GM12875 (cell line): ENCODE data around the gene VCAN.

ENCODE experiments used
- H3K4me3 ChIP-seq: one replicate; pipeline ENCODE4 v1.5.1; 2011; ENCODE audit warnings: low read depth, low read length, control low read depth
- TF ChIP-seq, protein P1 (sequence below): IDR thresholded peaks from 2 replicates; pipeline ENCODE4 v1.5.1; 2011; ENCODE audit warnings: low read depth, mild to moderate bottlenecking, control low read depth, inconsistent platforms, low read length, moderate library complexity, borderline replicate concordance; ENCODE audit not compliant: insufficient read depth

The VCAN gene

DNA sequence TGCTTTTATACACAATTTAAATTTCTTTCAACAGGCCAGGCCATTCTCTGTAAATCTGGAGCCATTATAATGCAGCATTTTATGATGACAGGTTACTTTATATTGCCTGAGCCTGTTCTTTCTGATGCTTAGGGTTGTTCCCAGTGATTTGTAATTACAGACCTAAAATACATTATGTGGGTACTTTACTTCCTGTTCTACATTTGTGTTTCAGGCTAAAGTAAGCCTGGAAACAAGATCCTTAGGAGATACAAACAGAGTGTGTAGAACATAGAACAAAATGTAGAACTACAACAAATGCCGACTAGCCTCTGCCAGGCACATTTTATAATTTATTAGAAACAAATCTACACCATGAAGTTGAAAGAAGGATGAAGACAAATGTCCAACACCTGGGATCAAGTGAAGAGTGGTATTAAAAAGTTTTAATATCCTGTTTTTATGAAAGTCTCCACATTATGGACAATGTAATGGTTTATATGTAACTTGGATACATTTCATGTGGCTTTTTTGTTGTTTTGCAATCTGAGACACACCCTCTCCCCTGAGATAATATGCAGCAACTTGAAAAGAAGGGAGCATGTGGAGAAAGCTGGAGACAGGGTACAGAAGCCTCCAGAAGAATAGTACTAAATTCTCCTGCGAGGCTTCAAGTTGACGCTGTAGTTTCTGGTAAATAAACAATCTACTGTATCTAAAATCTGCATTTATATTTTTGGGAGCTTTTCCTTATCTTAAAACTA, 46.9 kb downstream of the VCAN start:
- H3K4me3 ChIP-seq: no peak overlapping the region
- TF ChIP-seq, protein P1, sequence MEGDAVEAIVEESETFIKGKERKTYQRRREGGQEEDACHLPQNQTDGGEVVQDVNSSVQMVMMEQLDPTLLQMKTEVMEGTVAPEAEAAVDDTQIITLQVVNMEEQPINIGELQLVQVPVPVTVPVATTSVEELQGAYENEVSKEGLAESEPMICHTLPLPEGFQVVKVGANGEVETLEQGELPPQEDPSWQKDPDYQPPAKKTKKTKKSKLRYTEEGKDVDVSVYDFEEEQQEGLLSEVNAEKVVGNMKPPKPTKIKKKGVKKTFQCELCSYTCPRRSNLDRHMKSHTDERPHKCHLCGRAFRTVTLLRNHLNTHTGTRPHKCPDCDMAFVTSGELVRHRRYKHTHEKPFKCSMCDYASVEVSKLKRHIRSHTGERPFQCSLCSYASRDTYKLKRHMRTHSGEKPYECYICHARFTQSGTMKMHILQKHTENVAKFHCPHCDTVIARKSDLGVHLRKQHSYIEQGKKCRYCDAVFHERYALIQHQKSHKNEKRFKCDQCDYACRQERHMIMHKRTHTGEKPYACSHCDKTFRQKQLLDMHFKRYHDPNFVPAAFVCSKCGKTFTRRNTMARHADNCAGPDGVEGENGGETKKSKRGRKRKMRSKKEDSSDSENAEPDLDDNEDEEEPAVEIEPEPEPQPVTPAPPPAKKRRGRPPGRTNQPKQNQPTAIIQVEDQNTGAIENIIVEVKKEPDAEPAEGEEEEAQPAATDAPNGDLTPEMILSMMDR: no peak

DNA sequence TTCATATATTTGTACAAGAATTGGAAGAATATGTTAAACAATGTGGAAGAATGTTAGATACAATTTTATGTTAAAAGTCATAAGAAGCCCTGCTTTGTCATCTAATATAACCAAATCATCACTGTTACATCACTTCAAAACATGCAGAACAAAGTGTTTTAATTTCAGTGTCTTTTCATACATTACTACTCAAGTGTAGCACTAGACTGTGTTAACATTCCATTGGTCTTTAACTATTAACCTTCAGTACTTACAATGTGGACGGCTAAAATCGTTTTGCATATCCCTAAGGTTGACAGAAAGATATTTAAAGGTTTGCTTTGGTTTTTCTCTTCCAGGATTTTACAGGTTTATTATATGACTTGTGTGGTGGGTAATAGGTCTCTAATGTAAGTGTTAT, 50.9 kb downstream of the VCAN start:
- no peak overlapping the region for H3K4me3 ChIP-seq
- TF ChIP-seq, protein P1: no peak

DNA sequence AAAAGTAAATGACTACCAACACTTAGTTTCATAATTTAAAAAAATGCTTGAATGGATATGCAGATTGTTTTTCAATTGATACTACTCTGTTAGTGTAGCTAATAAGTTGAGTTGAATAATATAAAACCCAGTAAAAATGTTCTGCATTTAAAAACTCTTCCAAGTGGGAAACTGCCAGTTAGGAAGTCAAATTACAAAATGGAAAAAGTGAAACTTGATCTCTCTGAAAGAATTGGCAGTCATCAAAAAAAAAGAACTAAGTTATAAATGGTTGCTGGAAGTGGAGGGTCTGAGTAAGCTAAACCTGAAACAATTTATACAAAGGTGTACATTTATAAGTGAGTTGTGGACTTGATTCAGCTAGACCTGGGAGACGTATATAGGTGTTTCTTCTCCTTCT, 52.4 kb downstream of the VCAN start:
- no peak overlapping the region for H3K4me3 ChIP-seq
- TF ChIP-seq, protein P1: no peak

DNA sequence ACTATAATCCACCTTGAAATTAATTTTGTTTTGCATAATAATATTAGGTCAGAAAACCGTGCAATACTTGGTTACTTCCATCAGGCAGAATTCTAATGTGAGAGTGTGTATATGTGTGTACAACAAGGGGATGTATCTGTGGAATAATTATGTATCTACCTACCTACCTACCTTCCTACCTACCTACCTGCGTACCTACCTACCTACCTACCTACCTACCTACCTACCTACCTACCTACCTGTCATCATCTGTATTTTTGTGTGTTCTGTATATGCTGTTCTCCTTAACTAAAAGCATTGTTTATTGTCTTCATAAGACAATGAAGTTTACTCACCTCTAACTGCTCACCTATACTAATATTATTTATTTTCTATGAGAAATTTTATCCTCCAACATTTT, 52.8 kb downstream of the VCAN start:
- TF ChIP-seq, protein P1: no peak
- H3K4me3 ChIP-seq: no peak overlapping the region

DNA sequence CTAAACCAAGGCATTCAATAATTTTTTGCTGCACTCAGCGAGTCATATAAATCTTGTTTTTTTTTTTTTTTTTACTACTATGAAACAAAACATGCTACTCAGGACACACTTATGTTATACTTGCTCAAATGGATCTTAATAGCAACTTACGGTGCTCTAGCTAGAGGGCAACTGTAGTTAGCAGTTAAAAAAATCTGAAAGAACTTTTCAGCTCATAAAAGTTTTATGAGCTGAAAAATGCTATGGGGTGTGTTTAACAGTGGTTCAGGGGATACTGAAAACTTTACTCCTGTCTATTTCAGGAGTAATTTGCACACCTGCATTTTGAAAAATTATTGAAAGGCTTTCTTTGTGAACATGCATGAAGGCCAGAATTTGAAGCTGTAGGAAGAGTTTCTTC, 53.4 kb downstream of the VCAN start:
- H3K4me3 ChIP-seq: no peak overlapping the region
- TF ChIP-seq, protein P1: no peak

DNA sequence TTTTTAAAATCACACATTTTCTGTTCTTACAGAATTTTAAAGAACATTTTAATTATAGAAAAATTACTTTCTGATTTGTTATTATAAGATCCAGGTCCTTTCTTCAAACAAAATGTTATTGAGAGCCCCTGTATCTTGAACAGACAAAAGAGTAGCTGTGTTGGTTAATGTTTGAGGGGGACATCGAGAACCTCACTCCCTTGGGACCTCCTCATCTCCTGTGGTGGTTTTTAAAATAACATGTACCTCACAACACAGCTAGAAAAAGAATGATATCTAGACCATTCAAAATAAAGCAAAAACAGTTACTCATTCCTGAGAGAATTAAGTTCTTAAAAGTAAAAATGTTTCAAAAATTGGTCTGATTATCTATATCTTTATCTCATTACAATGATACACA, 54.7 kb downstream of the VCAN start:
- no peak overlapping the region for H3K4me3 ChIP-seq
- TF ChIP-seq, protein P1: no peak

DNA sequence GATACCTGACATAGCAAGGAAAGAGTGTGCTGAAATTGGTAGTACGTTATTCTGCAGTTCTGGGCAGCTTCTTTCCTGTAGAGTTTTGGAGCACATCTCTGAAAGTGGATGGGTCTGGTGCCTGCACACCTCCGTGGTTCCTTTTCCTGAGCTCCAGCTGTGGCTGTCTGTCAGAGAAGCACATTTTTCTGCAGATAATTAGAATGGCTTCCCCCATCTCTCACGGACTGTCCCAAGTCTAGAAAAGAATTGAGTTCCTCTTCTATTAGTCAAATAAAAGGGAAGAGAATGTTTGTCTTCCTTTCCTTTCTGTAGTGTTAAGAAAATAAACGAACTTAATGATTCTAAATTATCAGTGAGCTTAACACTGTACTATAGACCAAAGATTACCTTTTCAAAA, 55.7 kb downstream of the VCAN start:
- H3K4me3 ChIP-seq: no peak overlapping the region

More for the DNA sequence above, 55.7 kb downstream of the VCAN start:
- TF ChIP-seq, protein P1: no peak
